ENCODE data around the gene EPYC. TPM values are rescaled to one million over a fixed set of nuclear protein-coding genes. Genes with fewer than 3 reads are reported as not detected.
A peak's percentile ranks its signal among the peaks of the same experiment; 100 is the strongest.

Gene EPYC
- total RNA-seq, 1 experiment from 2014 or later, result not detected

DNA sequence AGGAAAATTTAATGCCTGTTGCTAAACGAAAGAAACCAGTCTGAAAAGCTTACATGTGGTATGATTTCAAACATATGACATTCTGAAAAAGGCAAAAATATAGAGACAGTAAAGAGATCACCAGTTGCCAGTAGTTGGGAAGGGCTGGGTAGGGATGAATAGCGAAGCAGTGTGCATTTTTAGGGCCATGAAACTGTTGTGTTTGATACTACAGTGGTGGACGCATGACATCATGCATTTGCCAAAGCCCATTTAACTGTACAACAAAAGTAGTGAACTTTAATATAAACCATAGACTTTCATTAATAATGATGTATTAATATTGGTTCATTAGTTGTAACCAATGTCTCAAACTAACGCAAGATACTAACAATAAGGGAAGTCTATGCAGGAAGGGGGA is 14.7 kb upstream of the EPYC start:
- no TSS peak for BruUV-seq (replicated peaks)
- no peak for DNase-seq
- Histone ChIP-seq H3K36me3 (ENCODE audit: low read depth) (no peaks in the 10 kb centered on the region), H3F3A (ENCODE audit: insufficient read depth, low read depth) (no peaks in the 10 kb centered on the region), H4K20me1 (ENCODE audit: insufficient read depth) (no peaks in the 10 kb centered on the region), H3K4me3 (no peak overlapping the region), H3K9me2 (ENCODE audit: insufficient read depth) (no peaks in the 10 kb centered on the region), H3K27me3 (ENCODE audit: insufficient read depth, low read depth) (no peaks in the 10 kb centered on the region), H3K4me1 (replicated peaks; ENCODE audit: insufficient read depth) (peaks cover 9% of the 10 kb centered on the region; the same call in 1 of the 2 replicates), H3K27ac (no peak overlapping the region), H2AFZ (no peak overlapping the region), H3K4me2 (no peak overlapping the region), H3K79me2 (ENCODE audit: low read depth) (no peaks in the 10 kb centered on the region), H3K9me3 (ENCODE audit: insufficient read depth, low read depth) (0 out of 2 replicates have a peak, but pooled peaks cover 4% of the 10 kb centered on the region)
- ChIA-PET POLR2A (ENCODE audit: unreplicated experiment) (no interaction called here), CTCF (no interaction called here)
- intact Hi-C loops (cut with micrococcal nuclease; ENCODE audit: unreplicated experiment), result no loop called here
- TF ChIP-seq EZH2 (IDR thresholded peaks at IDR 0.05; ENCODE audit: low read depth), result no peak
- TF ChIP-seq, protein P1, sequence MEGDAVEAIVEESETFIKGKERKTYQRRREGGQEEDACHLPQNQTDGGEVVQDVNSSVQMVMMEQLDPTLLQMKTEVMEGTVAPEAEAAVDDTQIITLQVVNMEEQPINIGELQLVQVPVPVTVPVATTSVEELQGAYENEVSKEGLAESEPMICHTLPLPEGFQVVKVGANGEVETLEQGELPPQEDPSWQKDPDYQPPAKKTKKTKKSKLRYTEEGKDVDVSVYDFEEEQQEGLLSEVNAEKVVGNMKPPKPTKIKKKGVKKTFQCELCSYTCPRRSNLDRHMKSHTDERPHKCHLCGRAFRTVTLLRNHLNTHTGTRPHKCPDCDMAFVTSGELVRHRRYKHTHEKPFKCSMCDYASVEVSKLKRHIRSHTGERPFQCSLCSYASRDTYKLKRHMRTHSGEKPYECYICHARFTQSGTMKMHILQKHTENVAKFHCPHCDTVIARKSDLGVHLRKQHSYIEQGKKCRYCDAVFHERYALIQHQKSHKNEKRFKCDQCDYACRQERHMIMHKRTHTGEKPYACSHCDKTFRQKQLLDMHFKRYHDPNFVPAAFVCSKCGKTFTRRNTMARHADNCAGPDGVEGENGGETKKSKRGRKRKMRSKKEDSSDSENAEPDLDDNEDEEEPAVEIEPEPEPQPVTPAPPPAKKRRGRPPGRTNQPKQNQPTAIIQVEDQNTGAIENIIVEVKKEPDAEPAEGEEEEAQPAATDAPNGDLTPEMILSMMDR (conservative IDR thresholded peaks at IDR 0.05), result no peak

DNA sequence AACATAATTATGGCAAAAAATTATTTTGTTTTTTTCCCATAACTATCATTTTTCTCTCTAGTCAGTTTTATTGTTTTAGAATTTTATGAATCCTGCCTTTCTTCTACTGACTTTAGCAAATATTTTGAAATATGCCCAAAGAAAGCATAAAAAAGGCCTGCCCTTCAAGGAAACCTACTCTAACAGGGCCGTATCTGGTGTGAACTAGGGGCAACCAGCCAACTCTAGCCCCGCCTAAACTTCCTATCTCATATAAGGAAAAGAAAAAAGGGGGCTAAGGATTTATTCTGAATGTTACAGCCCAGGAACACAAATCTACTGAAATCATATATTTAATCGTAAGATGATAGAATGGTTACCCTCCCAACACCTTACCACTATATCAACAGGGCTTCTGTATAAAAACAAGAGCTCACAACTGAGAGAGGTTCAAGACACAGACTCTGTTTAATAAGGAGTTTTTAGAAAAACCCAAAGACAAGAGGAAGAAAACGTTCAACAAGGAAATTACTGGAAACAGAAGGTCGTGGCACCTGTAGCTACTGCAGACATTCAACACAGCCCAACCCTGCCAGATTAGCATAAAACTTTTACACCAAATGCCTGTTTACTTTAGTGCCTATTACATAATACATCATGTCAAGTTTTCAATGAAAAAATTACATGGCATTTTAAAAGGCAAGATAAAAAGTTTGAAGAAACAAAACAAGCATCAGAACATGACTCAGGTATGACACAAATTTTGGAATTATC is 12.9 kb upstream of the EPYC start:
- DNase-seq, result no peak
- CTCF ChIA-PET, result no interaction called here
- H3K4me1 ChIP-seq (replicated peaks; ENCODE audit: insufficient read depth), result no peaks in the 10 kb centered on the region

DNA sequence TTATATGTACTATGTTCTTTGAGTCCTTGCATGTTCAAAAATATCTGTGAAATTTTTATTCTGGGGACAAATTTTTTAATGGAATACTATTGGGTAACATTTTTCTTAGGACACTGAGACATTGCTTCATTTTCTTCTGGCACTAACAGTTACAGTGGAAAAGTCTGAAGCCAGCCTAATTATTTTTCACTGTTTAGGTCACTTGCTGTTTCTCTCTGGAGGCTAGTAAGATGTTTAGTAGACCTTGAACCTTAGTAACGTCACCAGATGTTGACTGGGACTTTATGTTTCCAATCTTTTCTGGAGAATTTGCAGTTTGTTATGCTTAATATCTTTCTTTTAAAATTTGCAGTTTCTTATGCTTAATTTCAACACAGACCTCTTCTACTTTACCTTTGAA is 12.3 kb upstream of the EPYC start:
- no peak for DNase-seq
- H3K9me3 ChIP-seq (ENCODE audit: insufficient read depth, low read depth), result 0 out of 2 replicates have a peak, but pooled peaks cover 4% of the 10 kb centered on the region
- BruUV-seq (replicated peaks), result no TSS peak
- H3F3A ChIP-seq (ENCODE audit: insufficient read depth, low read depth), result no peaks in the 10 kb centered on the region
- H3K4me3 ChIP-seq, result no peak overlapping the region
- intact Hi-C loops (cut with micrococcal nuclease; ENCODE audit: unreplicated experiment), result no loop called here
- no peaks in the 10 kb centered on the region for H3K36me3 ChIP-seq (ENCODE audit: low read depth)
- H3K27me3 ChIP-seq (ENCODE audit: insufficient read depth, low read depth), result no peaks in the 10 kb centered on the region
- no peak overlapping the region for H3K27ac ChIP-seq
- POLR2A ChIA-PET (ENCODE audit: unreplicated experiment), result interaction anchor here (0.6 kb wide), 1 partner anchor 349 kb away, joined by 3 read pairs; no protein-coding TSS in a partner anchor
- H3K4me2 ChIP-seq, result no peak overlapping the region
- H4K20me1 ChIP-seq (ENCODE audit: insufficient read depth), result no peaks in the 10 kb centered on the region
- H3K9me2 ChIP-seq (ENCODE audit: insufficient read depth), result no peaks in the 10 kb centered on the region
- no peak overlapping the region for H2AFZ ChIP-seq
- TF ChIP-seq, protein P1 (conservative IDR thresholded peaks at IDR 0.05), result no peak
- no peak for TF ChIP-seq EZH2 (IDR thresholded peaks at IDR 0.05; ENCODE audit: low read depth)
- H3K79me2 ChIP-seq (ENCODE audit: low read depth), result no peaks in the 10 kb centered on the region
- no peaks in the 10 kb centered on the region for H3K4me1 ChIP-seq (replicated peaks; ENCODE audit: insufficient read depth)
- CTCF ChIA-PET, result no interaction called here

More for the DNA sequence above, 12.9 kb upstream of the EPYC start:
- POLR2A ChIA-PET (ENCODE audit: unreplicated experiment), result no interaction called here
- intact Hi-C loops (cut with micrococcal nuclease; ENCODE audit: unreplicated experiment), result no loop called here
- Histone ChIP-seq H3K9me2 (ENCODE audit: insufficient read depth) (no peaks in the 10 kb centered on the region), H3K4me2 (no peak overlapping the region), H2AFZ (0 out of 2 replicates have a peak overlapping the region, but pooled peaks have one; percentile 23), H3F3A (ENCODE audit: insufficient read depth, low read depth) (no peaks in the 10 kb centered on the region), H3K27me3 (ENCODE audit: insufficient read depth, low read depth) (no peaks in the 10 kb centered on the region), H3K27ac (no peak overlapping the region), H3K9me3 (ENCODE audit: insufficient read depth, low read depth) (0 out of 2 replicates have a peak, but pooled peaks cover 4% of the 10 kb centered on the region), H3K36me3 (ENCODE audit: low read depth) (no peaks in the 10 kb centered on the region), H3K79me2 (ENCODE audit: low read depth) (no peaks in the 10 kb centered on the region), H3K4me3 (no peak overlapping the region), H4K20me1 (ENCODE audit: insufficient read depth) (no peaks in the 10 kb centered on the region)
- TF ChIP-seq, protein P1 (conservative IDR thresholded peaks at IDR 0.05), result no peak
- TF ChIP-seq EZH2 (IDR thresholded peaks at IDR 0.05; ENCODE audit: low read depth), result no peak
- no TSS peak for BruUV-seq (replicated peaks)
